ENCODE measurements around the gene LRP8.
A peak's percentile ranks its signal among the peaks of the same experiment; 100 is the strongest.

Gene LRP8

DNA sequence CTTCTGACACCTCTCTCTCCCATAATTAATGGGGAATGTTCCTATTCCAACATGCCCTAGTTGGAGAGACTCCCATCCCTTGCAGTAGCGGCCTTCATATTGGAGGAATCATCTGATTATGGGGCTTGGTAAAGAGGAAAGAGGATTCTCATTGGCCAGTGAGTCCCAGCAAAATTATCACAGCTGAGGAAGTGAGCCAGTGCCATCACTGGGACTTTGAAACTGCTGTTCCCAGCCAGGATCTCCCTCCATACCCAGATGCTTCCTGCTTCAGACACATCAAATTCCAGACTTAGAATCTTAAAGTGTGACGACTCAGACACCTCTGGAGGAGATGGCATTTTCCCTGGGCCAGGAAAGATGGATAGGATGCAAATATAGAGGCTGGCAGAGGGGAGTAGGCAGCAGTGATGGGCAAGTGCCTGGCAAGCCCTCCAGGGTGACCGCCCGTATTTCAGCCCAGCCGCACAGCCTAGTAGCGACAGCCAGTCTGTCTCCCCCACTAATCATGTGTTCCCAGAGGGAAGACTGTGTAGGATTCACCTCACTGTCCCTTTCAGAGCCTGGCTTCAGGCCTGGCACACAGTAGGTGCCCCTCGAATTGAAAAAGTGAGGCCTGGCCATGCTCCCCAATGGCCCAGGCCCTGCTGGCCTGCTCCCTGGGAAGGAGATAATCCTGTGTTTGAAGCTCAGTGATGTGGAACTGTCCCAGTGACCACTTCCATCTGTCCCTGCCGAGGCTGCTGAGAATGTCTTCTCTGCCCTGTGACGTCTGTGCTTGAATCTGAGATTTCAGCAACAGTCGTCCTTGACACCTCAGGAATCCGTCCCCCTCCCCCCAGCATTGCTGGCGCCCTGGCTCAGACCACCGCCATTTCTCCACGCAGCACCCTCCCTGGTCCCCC is 48.3 kb downstream of the LRP8 start:
- no peak for DNase-seq

DNA sequence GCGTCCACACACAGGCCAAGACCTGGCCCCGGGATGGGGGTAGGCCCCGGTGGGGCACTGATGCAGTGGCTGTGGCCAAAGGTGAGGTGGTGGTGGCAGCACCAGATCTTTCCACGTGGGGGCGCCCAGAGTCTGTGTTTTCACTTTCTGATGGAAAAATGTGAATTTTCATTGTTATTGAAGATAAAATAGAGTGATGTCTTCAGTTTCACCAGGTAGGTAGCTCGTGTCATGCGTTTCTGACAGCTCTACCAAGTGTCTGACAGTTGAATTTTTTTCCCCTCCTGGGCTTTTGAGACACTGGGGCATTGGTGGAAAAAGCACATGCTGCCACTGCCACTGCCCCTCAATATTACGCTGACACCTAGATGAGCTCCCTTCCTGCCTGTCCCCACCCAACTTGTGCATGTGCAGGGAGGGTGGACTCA is 49.6 kb downstream of the LRP8 start:
- DNase-seq = peak; percentile 27

DNA sequence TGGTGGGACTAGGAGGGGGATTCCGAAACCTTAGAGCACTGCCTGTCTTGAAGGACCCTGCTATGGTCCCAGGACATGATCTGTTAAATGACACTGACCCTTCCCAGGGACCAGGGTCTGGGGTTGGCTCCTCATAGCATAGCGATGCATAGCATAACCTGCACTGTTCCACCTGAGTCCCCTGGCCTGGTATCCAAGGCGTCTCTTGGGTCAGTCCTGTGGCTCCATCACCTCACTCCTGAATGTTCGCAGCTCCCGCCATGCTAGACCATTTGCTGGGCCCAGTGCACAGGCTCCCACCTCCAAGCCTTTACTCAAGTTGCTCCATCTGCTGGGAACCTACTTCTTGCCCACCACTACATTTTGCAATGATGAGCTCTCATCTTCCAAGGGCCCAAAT is 50.5 kb downstream of the LRP8 start:
- DNase-seq = no peak

DNA sequence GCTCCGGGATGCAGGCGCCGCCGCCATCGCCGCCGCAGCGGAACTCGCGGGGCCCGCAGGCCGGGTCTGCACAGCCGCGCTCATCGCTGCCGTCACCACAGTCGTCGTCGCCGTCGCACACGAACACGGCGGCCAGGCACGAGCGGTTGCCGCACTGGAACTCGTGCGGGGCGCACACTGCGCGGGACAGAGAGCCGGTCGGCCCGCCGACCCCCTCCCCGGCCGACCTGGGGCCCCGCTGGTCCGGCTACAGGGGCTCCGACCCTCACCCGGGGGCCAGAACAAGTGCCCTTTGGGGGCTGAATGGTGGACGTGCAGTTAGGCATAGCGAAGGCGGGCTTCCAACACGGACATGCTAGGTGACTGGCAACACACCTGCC is 51.0 kb downstream of the LRP8 start:
- no peak for DNase-seq

DNA sequence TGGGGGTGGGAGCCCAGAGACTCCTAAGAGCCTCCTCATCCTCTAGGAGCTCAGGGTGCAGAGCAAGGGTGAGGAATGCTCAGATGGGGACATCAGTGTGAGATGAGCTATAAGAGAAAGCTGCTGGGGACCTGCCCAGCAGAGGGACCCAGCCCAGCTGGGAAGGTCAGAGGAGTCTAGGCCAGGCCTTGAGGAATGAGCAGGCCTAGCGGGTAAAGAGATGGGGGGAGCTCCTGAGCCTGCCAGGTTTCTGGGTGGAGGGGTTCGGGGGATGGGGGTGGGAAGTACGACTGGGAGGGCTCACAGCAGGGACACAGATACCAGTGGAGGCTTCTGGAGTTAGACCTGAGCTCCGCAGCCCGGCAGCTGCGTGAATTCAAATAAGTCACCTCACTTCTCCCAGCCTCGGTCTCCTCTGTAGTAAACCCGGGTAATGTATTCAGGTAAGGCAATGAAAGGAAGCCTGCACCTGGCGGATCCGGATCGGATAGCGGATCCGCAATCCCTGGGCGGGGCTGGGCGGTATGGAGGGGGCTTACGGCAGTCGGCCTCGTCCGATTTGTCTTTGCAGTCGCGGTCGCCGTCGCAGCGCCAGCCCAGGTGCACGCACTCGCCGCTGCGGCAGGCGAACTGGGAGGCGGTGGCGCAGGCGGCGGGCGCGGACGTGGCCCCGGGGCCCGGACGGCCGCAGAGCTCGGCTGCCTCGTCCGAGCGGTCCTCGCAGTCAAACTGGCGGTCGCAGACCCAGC is 51.5 kb downstream of the LRP8 start:
- DNase-seq = no peak

DNA sequence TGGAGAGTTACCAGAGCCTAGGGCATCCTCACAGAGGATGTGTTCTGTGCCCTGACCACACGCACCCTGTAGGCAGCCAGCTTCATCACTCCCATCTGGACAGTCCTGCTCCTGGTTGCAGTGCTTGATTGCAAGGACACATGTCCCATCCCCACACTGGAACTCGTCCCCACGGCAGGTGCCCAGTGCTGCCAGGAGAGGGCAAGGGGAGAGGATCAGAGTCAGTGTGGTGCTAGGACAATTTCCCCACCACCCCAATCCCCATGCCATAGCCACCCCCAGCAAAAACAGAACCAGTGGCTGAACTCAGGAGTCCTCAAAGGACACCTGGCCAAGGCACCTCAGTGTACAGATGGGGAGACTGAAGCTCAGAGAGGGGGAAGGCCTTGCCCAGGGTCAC is 52.3 kb downstream of the LRP8 start:
- no peak for DNase-seq

DNA sequence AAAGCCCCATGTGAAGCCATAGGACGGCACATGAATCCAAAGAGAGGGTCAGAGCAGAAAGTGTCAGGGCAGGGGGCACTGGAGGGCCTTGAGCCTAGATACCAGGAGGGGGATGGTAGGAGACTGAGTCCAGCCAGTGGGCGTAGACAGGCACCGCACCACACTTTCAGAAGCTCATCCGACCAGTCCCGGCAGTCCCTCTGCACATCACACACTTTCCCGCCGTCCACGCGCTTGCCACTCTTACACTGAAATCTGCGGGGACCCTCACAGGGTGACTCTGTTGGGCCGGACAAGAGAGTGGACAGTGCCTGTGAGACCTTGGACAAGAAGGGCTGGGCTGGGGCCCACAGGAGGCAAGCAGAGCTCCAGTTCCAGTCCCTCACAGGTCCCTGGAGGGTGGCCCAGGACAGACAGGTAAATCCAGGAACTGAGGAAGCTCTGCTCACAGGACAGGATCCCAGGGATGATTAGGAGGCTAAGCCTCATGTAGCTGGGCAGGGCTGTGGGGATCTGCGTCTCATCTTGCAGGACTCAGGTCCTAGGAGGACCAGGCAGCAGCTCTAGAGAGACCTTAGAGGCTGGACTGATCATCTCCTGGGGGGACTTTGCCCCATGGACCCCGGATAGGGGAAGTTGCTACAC is 53.2 kb downstream of the LRP8 start:
- no peak for DNase-seq

DNA sequence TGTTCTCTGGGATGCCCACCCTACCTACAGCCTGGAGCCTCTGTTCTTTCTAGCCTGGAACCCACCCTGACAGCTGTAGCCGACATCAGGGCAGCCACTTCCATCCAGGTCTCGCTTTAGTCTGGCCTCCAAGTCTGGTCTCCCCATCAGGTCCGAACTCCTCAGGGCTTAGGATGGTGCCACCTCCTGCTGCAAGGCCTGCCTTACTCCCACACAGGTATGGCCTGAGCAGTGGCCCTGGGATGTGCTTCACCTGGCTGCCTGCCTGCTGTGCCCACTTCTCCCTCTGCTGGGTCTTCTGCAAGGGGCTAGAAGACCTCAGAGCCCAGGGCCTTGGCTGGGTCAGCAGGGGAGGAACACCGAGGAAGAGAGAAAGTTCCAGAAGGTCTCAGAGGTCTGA is 53.8 kb downstream of the LRP8 start:
- DNase-seq = no peak

DNA sequence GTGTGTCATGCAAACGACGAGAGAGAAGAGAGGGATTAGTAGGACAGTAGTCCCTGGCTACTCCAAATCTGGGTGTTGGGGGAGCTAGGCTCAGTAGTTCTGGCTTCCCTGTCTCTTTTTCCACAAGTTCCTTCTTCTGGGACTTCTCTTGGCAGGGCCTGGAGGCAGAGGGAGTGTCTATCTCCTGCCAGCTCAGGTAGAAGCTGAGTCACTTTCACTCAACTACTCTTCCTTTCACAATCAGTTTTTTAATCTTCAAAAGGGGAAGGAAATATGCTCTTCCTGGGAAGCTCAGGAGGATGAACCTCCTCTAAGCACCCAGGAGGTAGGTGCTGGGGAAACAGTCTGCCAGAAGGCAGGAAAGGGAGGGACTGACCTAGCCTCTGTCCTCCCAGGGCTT is 54.3 kb downstream of the LRP8 start:
- DNase-seq = no peak

DNA sequence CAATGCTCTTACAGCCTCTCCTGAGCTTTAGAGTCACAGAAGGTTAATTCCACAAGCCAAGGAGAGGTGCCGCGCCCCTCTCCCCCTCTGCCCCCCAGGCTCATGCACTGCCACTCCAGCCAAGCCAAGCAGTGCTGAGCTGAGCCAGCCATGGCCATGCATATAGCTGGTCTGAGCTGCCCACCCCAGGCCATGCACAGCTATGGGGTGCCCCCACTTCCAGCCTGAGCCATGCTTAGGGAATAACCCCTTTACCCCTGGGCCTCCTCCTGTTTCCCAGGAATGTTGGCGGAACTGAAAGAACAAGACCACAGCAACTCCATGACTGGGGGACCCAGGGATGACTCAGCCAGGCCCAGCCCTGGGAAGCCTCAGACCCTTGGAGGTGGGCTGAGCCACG is 55.5 kb downstream of the LRP8 start:
- peak; percentile 19 for DNase-seq

DNA sequence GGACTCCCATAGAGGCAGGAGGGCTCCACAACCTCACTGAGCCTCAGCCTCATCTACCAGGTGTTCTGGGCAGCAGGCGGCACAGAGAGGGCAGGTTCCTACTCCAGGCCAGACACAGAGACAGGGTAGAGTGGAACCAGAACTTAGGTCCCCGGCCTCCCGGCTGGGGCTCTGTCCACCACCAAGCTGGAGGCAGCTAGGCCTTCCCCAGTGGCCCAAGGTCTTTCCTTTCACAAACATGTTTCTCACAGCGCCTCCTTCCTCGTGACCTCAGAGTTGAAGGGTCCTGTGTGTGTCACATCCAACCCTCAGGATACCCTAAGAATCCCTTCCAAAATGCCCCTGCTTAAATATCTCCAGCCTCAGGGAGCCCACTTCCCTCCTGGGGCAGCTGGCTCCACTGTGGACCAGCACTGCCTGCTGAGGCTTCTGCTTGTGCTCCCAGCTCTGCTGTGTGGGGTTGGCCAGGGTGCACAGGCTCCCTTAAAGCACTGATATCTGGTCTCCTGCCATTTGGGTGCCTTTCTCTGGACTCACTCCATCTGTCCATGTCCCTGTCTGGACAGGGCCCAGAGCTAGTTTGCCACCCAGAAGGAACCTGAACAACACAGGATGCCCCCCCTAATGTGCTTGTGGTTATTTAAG is 56.3 kb downstream of the LRP8 start:
- no peak for DNase-seq

DNA sequence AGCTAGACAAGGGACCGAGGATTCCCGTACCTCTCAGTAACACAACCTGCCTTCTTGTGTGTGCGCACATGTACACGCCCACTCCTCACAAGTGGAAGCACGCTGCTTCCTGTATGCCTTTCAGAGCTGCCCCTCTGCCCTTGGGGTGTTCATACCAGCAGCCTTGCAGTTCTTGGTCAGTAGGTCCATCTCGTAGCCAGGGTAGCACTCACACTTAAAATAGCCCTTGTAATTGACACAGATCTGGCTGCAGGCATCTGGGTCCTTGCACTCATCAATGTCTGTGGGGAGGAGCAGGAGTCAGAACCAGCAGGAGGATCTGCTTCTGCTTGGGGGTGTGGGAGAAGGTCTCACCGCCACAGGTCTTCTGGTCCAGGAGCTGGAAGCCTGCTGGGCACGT is 57.0 kb downstream of the LRP8 start:
- DNase-seq = no peak

DNA sequence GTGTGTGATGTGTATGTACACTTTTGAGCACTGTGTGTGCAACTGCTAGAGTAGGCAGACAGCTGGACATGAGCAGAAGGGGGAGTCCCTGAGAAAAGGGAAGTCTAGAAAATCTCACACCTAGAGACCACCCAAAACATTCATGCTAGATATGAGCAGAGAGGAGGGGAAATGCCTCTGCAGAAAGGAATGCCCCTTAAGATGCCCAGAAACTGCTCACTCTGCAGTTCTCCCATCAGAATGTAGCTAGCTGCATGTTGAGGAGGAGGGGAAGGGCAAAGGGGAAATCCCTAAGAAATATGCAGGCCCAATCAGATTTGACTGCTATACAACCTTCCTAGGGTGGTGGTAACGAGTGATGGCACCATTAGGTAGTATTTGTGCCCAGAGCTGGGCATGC is 57.8 kb downstream of the LRP8 start:
- DNase-seq = no peak

DNA sequence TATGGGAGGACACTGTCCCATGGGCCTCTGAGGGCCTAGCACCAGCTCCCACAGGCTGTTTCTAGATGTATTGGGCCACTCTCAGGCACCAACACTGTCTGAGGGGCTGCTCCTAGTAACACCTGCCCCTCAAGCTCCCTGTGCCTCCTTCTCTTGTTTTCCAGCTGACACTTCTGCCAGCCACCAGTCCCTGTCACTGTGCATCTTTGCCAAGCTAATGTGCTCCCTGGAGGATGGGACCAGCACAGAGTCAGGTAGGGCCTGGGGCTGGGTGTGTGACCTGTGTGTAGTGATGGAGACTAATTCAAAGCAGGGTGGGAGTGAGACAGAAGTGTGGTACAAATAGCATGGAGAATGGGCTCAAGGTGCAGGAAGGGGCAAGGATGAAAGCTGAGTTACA is 60.1 kb downstream of the LRP8 start:
- DNase-seq = no peak

DNA sequence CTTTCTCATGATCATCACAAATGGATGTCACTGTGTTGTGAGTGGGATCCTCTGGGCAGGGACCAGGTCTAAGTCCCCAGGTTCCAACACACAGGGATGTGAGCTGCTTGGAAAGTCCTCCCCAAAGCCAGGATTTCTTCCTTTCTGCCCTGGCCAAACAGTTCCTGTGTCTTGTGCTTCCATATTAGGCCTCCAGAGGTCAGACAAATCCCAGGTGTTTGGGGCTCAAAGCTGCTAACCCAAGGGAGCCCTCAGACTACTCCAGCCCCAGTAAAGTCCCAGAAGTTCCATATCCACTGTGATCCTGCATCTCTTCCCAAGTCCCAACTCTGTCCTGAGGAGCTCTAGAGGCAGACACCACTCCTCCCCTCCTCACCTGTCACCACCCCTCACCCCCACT is 61.8 kb downstream of the LRP8 start:
- no peak for DNase-seq

DNA sequence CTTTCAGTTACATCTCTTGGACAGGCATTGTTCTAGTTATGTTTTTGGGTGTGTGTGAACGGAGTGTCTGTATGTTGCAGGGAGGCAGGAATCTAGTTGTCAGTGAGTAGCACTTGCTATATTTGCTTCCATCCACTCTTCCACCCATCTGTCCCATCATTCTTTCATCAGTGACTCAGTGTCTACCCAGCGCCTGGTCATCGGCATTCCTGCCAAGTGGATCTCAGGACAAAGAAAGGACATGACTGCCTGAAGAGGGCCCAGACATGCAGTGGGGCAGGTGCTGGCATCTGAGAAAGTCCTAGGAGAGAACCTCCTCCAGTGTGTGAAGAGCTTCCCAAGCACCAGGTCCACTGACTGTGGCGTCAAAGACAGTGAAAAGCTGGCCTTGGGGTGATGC is 62.3 kb downstream of the LRP8 start:
- DNase-seq = no peak

DNA sequence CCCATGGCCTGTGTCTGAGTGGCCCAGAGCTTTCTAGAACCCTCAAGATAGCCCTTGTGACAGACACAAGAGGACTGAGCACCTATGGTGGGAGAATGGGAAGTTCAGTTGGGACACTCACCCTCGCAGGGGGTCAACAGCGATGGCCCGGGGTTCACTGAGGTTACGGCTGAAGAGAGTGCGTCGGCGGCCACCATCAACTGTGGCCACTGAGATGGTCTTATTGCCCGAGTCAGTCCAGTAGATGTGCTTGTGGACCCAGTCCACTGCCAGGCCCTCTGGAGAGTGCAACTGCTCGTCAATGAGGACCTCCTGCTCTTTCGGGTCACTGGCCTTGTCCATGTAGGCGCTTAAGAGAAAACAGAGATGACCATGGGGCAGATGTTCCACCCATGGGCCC is 63.8 kb downstream of the LRP8 start:
- DNase-seq = no peak

DNA sequence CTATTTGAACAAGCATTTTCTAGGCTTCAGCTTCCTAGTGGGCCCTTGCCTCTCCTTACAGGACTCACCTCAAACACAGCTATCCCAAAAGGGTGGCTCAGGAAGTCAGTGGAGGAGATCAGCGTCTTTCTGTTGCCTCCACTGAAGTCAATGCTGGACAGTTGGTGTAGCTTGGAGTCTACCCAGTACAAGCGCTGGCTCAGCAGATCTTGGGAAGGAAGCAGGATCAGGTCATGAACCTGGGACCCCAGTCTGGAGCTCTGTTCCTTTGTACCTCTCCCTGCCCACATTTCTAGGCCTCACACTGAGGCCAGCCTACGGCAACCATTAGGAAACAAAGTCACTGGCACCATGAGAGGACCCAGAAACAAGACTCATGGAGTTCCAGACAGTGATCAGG is 65.9 kb downstream of the LRP8 start:
- DNase-seq = no peak

DNA sequence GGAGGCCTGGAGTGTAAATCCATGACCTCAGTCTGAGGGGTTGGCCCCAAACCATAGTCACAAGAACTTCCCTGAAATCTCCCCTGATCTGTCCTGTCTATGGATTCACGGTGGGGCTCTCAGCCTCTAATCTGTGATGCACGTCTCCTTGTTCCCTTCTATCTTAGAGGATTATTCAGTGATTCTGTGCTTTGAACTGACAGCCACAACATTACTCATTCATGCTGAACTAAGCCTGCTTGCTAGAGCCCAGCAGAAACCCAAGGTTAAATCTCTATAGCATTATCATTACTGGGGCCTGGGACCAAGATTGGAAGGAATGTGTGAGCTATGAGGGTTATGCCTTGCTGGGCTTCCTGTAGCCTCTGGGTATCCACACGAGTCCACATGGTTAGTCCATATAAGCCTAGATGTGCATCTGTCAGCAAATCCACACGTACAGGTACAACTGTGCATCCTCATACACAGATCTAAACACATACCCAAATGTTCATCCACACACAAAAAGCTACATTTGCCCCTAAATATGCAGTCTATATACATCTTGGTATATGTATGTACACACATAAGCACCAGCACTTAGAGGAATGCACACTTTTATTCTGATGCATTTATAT is 67.1 kb downstream of the LRP8 start:
- no peak for DNase-seq

DNA sequence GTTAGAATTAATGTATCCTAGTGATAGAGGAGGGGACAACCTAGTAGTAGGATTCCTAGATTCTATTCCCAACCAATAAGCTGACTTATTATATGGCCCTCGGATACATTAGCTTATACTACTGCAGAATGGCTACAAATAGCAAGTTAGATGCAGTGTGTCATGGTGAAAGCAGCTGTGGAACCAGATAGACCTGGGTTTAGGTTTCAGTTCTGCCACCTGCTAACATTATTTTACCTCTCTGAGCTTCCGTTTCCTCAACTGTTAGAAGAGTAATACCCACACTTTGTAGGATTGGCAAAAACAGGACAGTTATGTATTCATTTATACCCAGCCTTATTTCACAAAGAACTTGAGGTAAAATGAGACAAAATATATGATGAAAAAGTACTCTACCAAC is 67.9 kb downstream of the LRP8 start:
- no peak for DNase-seq

DNA sequence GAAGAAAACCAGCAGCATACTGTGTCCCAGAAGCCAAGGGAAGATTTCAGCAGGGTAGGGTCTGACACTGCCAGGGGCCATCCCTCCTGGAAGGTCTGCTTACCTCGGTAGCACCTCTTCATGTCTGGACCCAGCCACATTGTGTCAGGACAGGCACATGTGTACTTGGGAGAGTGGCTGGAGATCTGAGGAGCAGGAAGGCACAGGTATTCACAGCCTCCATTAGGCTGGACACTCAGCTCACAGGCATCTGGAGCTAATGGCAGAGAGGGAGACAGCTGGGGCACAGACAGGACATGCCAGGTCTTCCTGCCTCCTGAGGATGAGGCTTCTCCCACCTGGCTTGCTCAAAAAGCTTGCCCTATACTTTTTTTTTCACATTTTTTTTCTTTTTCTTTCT is 69.7 kb downstream of the LRP8 start:
- no peak for DNase-seq

DNA sequence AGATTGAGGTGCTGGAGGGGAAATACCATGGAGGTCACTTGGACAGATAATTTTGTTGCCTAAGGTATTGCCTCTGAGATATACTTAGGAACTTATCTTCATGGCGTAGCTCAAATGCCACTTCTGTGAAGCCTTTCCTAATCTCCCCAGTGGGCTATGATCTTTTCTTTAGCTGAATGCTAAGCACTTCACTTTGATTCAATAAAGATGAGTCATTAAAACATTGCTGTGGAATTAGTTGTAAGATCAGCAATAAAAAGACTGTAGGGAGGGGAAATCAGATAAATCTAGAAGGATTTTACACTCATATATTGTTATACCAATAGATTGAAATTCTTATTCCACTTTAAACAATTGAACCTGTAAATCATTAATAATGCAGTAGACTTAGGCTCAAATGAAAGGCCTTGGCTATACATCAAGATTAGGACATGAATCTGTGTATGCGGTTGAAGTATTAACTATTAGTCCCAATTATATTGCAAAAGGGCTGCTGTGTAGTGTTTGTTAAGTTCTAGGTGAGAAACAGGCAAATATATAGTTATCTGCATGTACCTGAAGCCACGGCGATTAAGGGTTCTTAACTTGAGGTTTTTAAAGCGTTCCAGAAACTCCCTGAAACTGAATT is 70.3 kb downstream of the LRP8 start:
- peak; percentile 39 for DNase-seq

All from fibroblast of upper back skin (primary cell).